Caco-2 (cell line): ENCODE data around the gene CCL26. TPM values are rescaled to one million over a fixed set of nuclear protein-coding genes. Genes with fewer than 3 reads are reported as not detected.

Experiments
- BruUV-seq: library from RNA; stranded (reverse); fragments of 400-500 nt; replicated peaks from 2 replicates; lab custom pipeline; 2021; lab: Mats Ljungman, UMichigan
- CTCF ChIA-PET: fragments of 300-600 bp; sonication (Branson Sonifier 250); formaldehyde crosslinking; loops from one replicate; lab custom pipeline; 2022; ENCODE audit warnings: antibody characterized with exemption; lab: Charles Lee
- POLR2A ChIA-PET: fragments of 300-600 bp; sonication (Branson Sonifier 250); formaldehyde crosslinking; loops from one replicate; lab custom pipeline; 2022; ENCODE audit warnings: antibody characterized with exemption; lab: Charles Lee
- DNase-seq, 2 experiments: peaks; one replicate each; pipeline versions ENCODE4 v3.0.0 to v3.0.0-alpha.2; 2020 to 2022
- H3K27me3 ChIP-seq: replicated peaks from 2 replicates; pipeline ENCODE4 v1.6.0; 2011; ENCODE audit warnings: low read length; ENCODE audit not compliant: control insufficient read depth, insufficient read depth
- H3K36me3 ChIP-seq: 2 replicates; pipeline ENCODE4 v1.5.1; 2011; ENCODE audit warnings: low read length; ENCODE audit not compliant: control insufficient read depth, insufficient read depth
- H3K4me1 ChIP-seq: fragments of 250-450 bp; sonication (Bioruptor Pico); 2 replicates; pipeline ENCODE4 v1.5.1; 2020; ENCODE audit warnings: mild to moderate bottlenecking
- H3K4me3 ChIP-seq: 2 replicates; pipeline ENCODE4 v1.5.1; 2011; ENCODE audit warnings: low read depth, mild to moderate bottlenecking, control low read depth, low read length
- H3K9me3 ChIP-seq: fragments of 250-450 bp; sonication (Bioruptor Pico); 2 replicates; pipeline ENCODE4 v1.5.1; 2020; ENCODE audit warnings: mild to moderate bottlenecking, moderate library complexity
- H3K27ac Mint-ChIP-seq: one replicate; pipeline ENCODE4 v1.8.0; 2022; ENCODE audit warnings: mixed read lengths; ENCODE audit not compliant: unreplicated experiment
- H3K27me3 Mint-ChIP-seq: one replicate; pipeline ENCODE4 v1.8.0; 2022; ENCODE audit warnings: mixed read lengths; ENCODE audit not compliant: insufficient read depth, unreplicated experiment
- H3K36me3 Mint-ChIP-seq: one replicate; pipeline ENCODE4 v1.8.0; 2022; ENCODE audit warnings: mild to moderate bottlenecking, mixed read lengths; ENCODE audit not compliant: insufficient read depth, unreplicated experiment
- H3K4me1 Mint-ChIP-seq: one replicate; pipeline ENCODE4 v1.8.0; 2022; ENCODE audit warnings: low read depth, mixed read lengths; ENCODE audit not compliant: unreplicated experiment
- H3K4me3 Mint-ChIP-seq: one replicate; pipeline ENCODE4 v1.8.0; 2022; ENCODE audit warnings: mild to moderate bottlenecking, moderate library complexity, mixed read lengths; ENCODE audit not compliant: unreplicated experiment
- H3K9me3 Mint-ChIP-seq: one replicate; pipeline ENCODE4 v1.8.0; 2022; ENCODE audit warnings: mixed read lengths; ENCODE audit not compliant: unreplicated experiment
- CTCF ChIP-seq, 2 experiments: fragments of 200-600 bp in 1 of 2; IDR thresholded peaks; 1 replicate in 1 of 2; 2 replicates in 1 of 2; pipeline versions ENCODE4 v1.5.1 to v1.8.0; 2011 to 2022; ENCODE audit warnings: antibody characterized with exemption in 1 of 2, control low read depth in 1 of 2, inconsistent platforms in 1 of 2, low read depth in 1 of 2, low read length in 1 of 2, mild to moderate bottlenecking in 1 of 2, moderate library complexity in 1 of 2; ENCODE audit not compliant: insufficient read depth in 1 of 2, severe bottlenecking in 1 of 2, unreplicated experiment in 1 of 2
- intact Hi-C: fragments of 100-400 bp; cut with micrococcal nuclease; formaldehyde crosslinking; loops from one replicate; pipeline ENCODE4 v1.10.0; 2022; ENCODE audit not compliant: unreplicated experiment
- total RNA-seq: library from RNA; stranded (reverse); gene quantifications from 2 replicates; pipeline ENCODE4 v1.2.3, GENCODE V29; 2022

Gene CCL26
- total RNA-seq, 1 experiment from 2014 or later = not detected

- H3K27me3 ChIP-seq = no peaks in the 10 kb centered on the region
- Mint-ChIP-seq H3K27ac (no peak overlapping the region), H3K27me3 (peaks cover 8% of the 10 kb centered on the region), H3K36me3 (peaks cover 9% of the 10 kb centered on the region), H3K9me3 (no peaks in the 10 kb centered on the region), H3K4me1 (peaks cover 10% of the 10 kb centered on the region), H3K4me3 (no peak overlapping the region)
- intact Hi-C loops = no loop called here
- ChIA-PET POLR2A (no interaction called here), CTCF (no interaction called here)
- no peak for TF ChIP-seq CTCF (IDR thresholded peaks at IDR 0.05; ENCODE audit: insufficient read depth in 1 of 2, low read depth in 1 of 2, low read length in 1 of 2, severe bottlenecking in 1 of 2, unreplicated experiment in 1 of 2)
- no peaks in the 10 kb centered on the region for H3K36me3 ChIP-seq
- BruUV-seq = no TSS peak
- no peak overlapping the region for H3K4me3 ChIP-seq
- no peak for DNase-seq
- H3K9me3 ChIP-seq = no peaks in the 10 kb centered on the region
- no peaks in the 10 kb centered on the region for H3K4me1 ChIP-seq
Measured at GRCh38 chr7:75735581-75736350, 36.2 kb downstream of the CCL26 start.

GRCh38 chr7:75734586-75735458 is 37.2 kb downstream of the CCL26 start:
- no TSS peak for BruUV-seq
- intact Hi-C loops = no loop called here
- POLR2A ChIA-PET = no interaction called here
- Mint-ChIP-seq H3K4me3 (no peak overlapping the region), H3K9me3 (no peaks in the 10 kb centered on the region), H3K27me3 (peaks cover 7% of the 10 kb centered on the region), H3K27ac (no peak overlapping the region), H3K36me3 (peaks cover 9% of the 10 kb centered on the region), H3K4me1 (peaks cover 10% of the 10 kb centered on the region)
- no peaks in the 10 kb centered on the region for H3K36me3 ChIP-seq
- H3K4me1 ChIP-seq = no peaks in the 10 kb centered on the region
- DNase-seq = no peak
- H3K27me3 ChIP-seq = no peaks in the 10 kb centered on the region
- no peak for TF ChIP-seq CTCF (IDR thresholded peaks at IDR 0.05; ENCODE audit: insufficient read depth in 1 of 2, low read depth in 1 of 2, low read length in 1 of 2, severe bottlenecking in 1 of 2, unreplicated experiment in 1 of 2)
- H3K9me3 ChIP-seq = no peaks in the 10 kb centered on the region
- CTCF ChIA-PET = no interaction called here
- H3K4me3 ChIP-seq = no peak overlapping the region

- no TSS peak for BruUV-seq
- DNase-seq = no peak
- no peak for TF ChIP-seq CTCF (IDR thresholded peaks at IDR 0.05; ENCODE audit: insufficient read depth in 1 of 2, low read depth in 1 of 2, low read length in 1 of 2, severe bottlenecking in 1 of 2, unreplicated experiment in 1 of 2)
- Mint-ChIP-seq H3K9me3 (no peaks in the 10 kb centered on the region), H3K27ac (no peak overlapping the region), H3K27me3 (peaks cover 3% of the 10 kb centered on the region), H3K4me1 (peaks cover 5% of the 10 kb centered on the region), H3K36me3 (peaks cover under 1% of the 10 kb centered on the region), H3K4me3 (no peak overlapping the region)
- CTCF ChIA-PET = no interaction called here
- intact Hi-C loops = no loop called here
- POLR2A ChIA-PET = no interaction called here
- H3K4me1 ChIP-seq = no peaks in the 10 kb centered on the region
- no peaks in the 10 kb centered on the region for H3K36me3 ChIP-seq
- H3K9me3 ChIP-seq = no peaks in the 10 kb centered on the region
- H3K4me3 ChIP-seq = no peak overlapping the region
- H3K27me3 ChIP-seq = no peaks in the 10 kb centered on the region
Measured at GRCh38 chr7:75732764-75733630, 39.0 kb downstream of the CCL26 start.
